DOHH2 (cell line): ENCODE results near the gene POU2F1.

Experiments used
- CTCF ChIP-seq: fragments of 200-600 bp; sonication (generic); IDR thresholded peaks from one replicate; pipeline ENCODE4 v1.5.1; 2014; ENCODE audit warnings: antibody characterized with exemption, mild to moderate bottlenecking, low read depth, low read length; ENCODE audit not compliant: poor library complexity, severe bottlenecking
- EZH2phosphoT487 ChIP-seq: fragments of 200-600 bp; sonication (generic); IDR thresholded peaks from 2 replicates; pipeline ENCODE4 v1.6.1; 2017; ENCODE audit warnings: borderline replicate concordance, mild to moderate bottlenecking, antibody characterized with exemption, low read length, moderate library complexity, mixed read lengths

DNA sequence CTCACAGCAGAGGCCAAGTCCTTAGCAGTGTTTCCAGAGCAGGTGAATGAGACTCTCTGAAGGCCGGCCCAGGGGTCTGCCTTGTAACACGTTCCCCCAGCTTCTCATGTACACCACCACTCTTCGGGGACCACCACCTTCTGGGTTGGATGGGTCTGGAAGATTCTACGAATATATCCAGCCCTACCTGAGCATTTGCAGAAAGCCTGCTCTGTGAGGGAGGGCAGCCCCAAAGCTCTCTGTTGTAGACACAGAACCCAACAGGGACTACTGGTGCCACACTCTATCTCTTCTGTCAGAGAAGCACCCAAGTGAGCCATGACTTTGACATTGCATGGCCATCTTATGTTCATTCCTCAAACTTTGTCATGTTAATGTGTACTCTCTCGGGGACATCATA, 235.8 kb downstream of the POU2F1 start:
- no peak for TF ChIP-seq CTCF
- no peak for TF ChIP-seq EZH2phosphoT487
